HG02870 (cell line): ENCODE measurements around the gene DOCK4.

Experiments used
- ATAC-seq: cut with Tn5 transposase; IDR thresholded peaks from one replicate; pipeline ENCODE4 v1.9.1; 2021; ENCODE audit warnings: mild to moderate bottlenecking, moderate library complexity; ENCODE audit not compliant: unreplicated experiment

Gene DOCK4

DNA sequence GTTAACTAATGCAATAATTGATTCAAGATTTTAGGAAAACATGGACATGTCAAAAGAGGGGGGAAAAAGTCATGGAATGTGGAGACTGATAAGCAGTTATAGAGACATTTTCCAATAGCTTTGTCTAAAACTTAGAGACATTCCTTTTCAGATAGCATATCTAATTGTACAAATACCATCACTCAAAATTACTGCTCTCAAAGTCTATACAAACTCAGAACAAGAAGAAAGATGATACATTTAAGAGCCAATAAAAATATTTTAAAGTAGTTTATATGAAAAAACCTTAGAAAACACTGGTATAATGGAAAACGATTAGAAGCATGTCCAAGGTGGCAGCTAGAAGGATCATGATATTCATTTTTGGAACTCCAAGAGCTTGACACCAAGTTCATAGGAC is 146.5 kb downstream of the DOCK4 start:
- no peak for ATAC-seq

DNA sequence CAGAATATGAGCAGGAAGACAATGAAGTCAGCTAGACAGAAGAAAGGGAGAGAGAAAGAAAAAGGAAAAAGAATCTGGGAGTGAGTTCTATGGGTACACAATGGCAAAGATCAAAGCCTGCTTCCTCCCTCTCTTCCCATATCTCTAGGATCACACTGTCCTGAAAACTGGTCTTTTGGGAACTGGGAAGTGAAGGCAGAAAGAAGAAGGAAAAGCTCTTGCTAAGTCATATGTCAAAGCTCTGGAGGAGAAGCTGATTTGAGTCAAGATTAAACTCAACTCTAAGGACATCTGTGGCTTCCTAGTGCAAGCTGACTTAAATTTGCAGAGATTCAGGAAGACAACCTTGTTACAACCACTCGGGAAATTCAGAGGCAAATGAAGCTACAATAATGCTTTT is 147.5 kb downstream of the DOCK4 start:
- ATAC-seq: no peak

DNA sequence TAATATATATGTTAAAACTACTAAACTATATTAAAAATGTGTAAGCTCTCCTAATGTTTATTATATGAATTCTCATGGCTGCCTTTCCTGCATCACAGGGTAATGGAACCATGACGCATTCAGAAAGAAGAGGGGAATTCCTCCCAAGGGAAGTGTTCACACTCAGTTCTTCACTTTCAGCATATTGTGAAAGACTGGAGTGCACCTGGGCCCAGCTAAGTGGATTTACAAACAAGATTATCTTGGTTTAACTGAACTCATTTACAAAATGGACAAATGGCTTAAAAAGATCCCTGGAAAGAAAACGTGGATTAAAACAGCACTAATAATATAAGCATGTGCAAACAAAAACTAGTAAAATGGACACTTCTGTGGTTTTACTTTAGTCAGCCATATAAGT is 149.8 kb downstream of the DOCK4 start:
- peak; percentile 90 for ATAC-seq

DNA sequence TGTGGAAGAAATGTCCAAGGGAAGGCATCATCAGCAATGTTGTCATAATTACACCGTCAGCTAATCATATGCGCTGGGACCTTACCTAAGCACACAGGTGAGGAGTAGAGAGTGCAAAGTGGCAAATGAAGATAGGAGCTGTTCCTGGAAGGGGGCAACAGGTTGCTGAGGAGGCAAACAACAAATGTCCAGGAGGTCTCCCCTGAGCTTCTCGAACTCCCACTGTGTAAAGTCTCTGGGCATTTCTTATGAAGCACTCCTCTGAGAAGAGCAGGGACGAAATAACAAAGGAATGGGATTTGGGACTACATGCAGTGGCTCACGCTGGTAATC is 152.5 kb downstream of the DOCK4 start:
- ATAC-seq: no peak

DNA sequence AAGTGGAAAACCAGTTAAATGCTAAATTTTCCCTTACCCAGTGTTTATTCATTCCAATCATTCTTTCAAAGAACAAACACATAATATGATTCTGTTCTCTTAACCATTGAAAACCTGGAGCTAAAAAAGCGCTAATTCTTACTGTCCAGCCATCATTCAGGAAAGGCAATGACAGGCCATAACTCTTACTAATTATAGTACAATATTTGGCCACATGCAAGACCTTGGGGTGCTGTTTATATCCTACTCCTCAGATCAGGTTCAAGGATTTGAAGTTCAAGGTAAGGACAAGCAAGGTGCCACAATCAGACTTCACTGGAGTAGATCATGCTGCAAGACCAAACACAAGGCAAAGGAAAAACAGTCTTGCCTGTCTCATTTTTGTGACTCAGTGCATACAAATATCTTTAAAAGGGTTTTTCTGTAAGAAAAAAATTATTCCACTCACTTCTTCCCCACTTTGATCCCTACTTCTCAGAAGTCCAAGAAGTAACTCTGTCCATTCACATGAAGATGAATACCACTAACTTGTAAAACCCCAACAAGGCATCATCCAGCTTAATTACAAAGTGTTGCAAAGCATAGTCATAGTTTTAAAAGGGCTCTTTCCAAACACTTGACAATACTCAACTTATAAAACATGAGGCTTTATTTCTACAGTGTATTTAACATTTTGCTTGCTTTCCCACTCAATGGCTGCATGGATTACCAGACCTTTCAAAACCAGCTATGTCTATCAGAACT is 153.0 kb downstream of the DOCK4 start:
- no peak for ATAC-seq

DNA sequence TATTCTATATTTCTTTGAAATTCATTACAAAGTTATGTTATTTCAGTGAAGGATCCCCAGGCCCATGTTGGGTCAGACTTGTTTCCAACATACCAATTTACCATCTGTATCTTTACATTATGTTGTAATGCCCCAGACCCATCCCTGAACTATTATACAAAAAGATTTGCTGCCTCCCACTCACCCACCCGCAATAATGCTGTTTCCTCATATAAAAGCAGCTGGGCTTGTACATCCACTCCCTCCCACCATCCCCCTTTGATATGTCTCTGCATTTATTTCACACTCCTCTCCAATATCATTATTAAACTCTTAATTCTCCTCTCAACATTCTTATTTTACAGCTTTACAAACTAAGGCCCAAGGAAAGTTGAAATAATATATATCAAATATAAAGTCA is 153.7 kb downstream of the DOCK4 start:
- no peak for ATAC-seq

DNA sequence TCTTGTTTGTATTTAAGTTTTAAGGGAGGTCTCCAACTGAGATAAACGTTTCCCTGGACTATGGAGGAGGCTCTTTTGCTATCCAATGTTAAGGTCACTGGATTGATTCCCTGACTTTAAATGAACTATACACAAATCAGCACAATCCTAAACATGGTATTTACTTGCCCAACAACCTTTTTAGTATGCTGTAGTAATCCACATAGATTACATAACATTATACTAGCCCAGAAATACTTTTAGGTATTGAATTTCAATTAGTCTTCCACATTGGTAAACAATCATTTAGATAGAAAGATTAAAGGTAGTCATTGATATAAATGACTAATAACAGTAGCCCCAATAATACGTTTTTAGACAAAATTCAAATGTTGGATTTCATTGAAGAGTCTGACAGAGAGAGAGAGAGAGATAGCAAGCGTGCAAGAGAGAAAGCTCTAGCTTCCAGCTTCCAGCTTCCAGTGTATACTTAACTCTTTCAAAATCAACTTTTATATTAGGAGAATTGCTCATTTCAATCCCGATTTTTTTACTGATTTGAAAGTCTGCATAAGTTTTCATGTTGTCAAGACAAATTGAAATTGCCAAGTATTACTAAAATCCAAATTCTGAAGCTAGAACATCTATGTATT is 155.8 kb downstream of the DOCK4 start:
- ATAC-seq: no peak

DNA sequence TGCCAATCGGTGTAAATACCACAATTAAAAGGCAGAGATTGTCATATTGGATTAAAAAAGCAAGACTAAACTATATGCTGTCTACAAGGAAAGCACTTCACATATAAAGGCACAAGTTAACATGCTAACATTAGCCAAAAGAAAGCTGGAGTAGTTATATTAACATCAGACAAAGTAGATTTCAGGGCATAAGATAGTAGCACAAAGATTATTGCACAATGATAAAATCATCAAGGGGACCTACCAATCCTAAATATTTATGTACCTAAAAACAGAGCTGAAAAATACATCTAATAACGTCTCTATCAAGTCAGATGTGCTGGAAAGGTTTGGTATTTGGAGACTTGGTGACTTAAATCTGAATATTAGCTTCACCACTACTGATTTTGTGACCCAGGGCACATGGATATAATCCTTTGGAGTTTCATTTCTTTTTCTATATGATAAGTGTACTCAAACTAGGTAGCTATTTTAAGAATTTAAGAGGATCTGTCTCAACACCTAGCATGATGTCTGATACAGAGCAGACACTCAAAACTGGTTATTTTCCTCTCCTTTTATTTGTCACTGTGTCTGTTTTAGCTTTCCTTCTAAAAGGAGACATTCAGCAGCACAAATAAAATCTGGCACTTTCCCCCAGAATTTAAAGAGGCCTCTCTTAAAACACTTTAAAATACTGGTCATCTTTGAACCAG is 156.5 kb downstream of the DOCK4 start:
- ATAC-seq: no peak

DNA sequence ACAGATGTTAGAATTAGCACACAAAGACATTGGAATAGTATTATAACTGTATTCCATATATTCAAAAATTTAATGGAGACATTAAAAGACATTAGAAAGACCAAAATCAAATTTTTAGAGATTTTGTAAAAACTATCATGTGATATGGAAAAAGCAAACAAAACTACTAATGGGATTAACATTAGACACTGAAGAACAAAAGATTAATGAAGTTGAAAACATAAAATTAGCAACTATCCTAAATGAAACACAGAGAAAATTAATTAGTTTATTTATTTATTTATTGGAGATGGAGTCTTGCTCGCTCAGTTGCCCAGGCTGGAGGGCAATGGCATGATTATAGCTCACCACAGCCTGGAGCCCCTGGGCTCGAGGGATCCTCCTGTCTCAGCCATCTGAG is 158.8 kb downstream of the DOCK4 start:
- no peak for ATAC-seq

DNA sequence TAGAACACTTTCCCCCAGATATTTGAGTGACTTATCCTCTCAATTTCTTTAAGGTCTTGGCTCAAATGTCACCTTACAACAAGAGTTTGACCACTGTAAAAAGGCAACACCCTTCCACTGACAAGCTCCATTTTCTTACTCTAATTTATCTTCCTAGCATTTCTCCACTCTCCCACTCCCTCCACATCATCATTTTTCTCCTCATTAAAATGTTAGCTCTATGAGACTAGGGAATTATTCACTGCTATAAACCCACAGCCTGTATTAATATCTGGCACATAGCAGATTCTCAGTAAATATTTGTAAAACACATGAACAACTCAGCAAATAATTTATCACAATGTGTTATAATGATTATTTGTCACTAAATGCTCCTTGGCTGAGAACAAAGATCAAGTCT is 161.0 kb downstream of the DOCK4 start:
- no peak for ATAC-seq

DNA sequence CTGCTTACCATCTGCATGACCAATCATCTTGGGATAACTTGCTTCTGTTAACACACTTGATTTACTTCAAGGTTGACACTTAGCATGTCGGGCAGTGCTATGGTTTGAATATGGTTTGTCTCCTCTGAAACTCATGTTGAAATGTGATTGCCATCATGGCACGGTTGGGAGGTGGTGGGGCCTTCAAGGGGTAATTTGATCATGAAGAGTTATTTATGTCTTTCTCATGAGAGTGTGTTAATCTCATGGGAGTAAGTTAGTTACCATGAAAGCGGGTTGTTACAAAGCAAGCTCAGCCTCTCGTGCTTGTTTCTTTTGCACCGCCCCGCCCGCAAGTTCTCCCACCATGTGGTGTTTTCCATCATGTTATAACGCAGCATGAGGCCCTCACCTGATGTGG is 163.6 kb downstream of the DOCK4 start:
- ATAC-seq: no peak

DNA sequence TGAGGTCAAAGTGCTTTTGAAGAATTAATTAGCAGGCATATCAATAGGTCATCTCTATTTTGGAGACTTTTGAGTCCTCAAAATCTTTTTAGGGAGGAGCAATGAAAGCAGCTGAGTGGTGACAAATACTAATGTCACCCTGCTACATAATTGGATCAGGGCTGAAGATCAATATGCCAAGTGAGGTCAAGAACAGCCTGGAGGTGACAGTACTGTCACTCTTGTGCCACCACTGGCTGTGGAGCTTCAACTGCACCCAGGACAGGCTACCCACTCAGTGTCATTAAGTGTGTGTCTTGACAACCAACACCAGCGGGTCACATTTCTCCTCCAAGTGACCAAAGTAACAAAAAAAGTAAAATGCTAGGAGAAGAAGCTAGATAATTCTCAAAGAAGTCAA is 167.8 kb downstream of the DOCK4 start:
- ATAC-seq: no peak

DNA sequence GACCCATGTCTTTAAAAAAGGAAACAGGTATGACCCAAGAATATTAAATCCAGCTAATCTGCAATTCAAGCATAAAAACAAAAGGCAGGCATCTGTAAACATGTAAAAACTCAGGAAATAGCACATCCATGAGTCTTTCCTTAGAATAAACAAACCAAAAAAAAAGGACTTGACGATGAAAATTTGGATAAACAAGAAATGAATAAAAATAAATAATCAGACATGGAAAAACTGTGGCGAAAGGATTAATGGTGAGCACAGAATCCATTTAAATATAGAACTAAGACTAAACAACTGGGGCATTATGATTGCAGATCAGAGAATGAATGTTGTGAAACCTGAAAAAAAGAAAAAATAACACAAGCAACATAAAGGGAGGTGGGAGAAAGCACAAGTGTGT is 170.1 kb downstream of the DOCK4 start:
- ATAC-seq: no peak

DNA sequence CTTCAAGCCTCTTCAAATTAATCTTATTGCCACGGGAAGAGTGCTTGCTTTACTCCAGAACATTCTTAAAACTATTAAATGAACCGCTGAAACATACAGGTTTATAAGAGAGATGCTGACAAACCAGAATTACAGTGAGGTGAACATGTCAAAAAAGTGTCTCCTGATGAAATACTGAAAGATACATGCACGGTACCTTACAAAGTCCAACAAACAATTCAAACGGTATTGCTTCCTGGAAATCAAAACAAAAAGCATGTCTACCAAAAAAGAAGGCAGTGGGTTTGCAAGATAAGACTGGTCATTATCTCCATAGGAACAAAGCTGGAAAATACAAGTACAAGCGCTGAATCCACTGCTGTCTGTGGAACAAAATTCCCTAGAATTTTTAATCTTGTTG is 174.5 kb downstream of the DOCK4 start:
- no peak for ATAC-seq

DNA sequence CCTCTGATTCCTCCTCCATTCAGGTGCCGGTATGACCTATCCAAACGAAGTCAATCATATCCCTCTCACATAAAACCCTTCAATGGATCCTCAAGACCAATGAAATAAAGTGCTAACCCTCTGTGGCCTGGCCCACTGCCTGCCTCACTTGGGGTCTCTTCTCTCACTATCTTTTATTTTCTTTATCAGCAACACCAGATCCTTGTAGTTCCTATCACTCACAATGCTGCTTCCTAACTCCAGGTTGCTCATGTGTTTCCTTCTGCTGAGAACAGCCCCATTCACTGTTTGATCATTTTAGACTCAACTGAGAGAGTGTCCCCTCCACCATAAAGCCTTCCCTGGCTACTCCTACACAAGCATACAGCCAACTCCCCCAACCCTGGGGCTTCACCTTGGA is 180.6 kb downstream of the DOCK4 start:
- no peak for ATAC-seq

DNA sequence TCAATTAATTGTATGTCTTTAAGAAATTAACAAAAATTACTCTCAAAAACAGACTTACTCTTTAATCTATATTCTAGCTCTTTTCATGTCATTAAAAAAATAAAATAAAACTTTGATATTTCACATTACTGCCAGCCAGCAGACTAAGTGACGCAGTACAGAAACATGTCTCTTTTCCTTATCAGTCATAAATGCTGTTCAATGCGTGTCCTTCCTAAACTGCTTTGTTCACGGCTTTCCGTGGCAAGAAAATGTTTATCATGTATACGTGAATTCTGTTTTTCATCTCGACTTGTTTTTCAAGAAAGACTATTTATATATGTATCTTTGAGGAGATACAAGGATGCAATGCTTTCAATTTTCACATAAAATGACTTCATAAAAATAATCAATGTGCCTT is 182.4 kb downstream of the DOCK4 start:
- no peak for ATAC-seq

DNA sequence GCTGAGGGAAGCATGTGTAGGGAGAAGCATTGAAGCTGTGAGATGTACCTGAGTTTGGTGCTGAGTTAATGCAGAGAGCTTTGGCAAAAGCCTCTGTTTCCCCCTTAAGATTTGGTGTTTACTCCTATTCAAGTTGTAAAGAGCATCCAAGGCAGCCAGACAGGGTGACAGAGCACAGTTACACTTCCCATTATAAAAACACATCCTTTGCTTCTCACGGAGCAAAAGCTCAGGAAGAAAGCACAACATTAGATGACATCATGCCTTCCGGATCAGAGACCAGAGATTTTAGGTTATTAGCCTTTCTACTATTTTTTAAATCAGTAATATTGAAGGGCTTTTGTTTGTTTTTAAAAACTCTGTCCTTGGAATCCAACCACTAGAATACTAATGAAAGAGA is 182.9 kb downstream of the DOCK4 start:
- no peak for ATAC-seq

DNA sequence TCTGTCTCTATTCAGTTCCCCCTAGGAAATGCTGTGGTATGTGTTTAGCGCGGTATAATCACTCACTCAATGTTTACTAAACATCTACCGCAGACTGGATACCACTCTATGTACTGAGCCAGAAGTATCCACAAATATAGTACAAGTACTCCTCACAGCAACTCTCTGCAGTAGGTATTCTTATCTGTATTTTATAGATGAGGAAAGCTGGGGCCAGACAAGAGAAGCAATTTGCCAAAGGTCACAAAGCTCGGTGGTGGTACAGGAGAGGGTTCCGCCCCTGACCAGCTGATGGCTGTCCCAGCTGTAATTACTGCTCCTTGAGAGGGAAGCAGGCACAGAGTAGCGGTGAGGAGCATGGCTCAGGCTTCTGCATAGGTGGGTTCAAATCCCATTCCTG is 184.1 kb downstream of the DOCK4 start:
- ATAC-seq: no peak

DNA sequence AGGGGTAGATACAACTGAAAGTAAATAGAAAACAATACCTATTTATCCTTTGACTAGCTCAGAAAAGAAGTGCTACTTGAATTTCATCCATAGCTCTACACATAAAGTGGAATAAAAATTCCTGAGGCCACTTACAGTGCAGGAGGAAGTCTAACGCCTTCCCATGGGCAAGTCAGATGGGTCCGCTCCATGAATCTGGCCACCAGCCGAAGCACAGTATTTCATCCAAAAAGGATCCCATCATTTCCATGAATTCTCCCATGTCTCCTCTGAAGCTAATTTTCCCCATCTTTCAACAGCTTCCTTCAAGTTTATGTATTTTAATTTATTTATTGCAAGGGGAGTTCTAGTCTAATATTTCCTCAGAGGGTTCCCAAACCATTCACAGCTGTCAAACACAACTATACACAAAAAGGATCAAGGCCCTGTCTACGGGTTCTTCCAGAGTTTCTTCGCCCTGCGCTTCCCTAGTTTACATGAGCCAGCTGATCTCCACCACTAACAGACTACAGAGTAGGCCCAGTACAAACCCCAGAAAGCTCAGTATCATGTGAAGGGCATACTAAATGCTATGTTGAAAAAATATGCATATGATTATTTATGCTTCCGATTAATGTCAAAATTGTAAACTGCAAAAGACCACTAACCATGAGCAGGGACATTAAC is 184.7 kb downstream of the DOCK4 start:
- ATAC-seq: no peak

DNA sequence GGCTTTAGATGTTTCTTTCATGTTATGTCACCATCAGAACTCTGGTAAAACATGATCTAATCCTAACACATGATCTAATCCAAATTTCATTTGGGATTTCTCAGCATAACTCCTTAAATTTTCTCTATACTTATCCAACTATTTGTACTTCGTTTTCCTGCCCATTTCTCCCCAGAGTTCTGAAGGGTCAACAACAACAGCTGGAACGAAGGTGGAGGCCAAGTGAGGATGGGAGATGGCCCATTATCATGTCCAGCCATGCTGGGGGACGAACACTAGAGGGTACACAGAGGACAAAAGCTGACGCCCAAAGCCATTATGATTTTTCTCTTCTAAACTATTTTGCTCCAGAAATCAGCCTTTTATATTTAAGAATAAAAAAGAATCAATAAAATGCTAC is 185.4 kb downstream of the DOCK4 start:
- ATAC-seq: no peak

DNA sequence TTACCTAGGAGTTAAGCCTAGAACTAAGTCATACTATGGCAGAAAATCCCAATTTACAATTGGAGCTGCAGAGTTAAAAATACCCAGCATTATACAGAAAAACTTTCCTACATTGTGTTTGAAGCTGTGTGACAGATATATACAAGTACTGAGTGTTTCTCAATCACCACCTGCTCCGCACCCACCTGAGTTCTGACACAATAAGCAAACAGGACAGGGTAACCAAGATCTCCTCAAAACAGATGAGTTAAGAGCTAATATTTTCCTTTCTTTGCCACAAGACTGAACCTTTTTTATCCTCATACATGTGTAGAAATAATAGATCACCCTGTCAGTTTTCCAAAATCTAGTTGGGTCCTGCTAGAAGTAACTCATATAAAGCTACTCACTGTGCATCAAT is 186.3 kb downstream of the DOCK4 start:
- ATAC-seq: no peak
